MCF 10A (cell line): Measurements from ENCODE around the gene BPIFB3. TPM values are rescaled to one million over a fixed set of nuclear protein-coding genes. Genes with fewer than 3 reads are reported as not detected.

Experiments used
- BruUV-seq: library from RNA; stranded (reverse); fragments of 400-500 nt; replicated peaks from 2 replicates; lab custom pipeline; 2021; lab: Mats Ljungman, UMichigan
- CTCF ChIA-PET: fragments of 300-600 bp; sonication (Branson Sonifier 250); formaldehyde crosslinking; extraction: SDS; loops from one replicate; lab custom pipeline; 2021; ENCODE audit warnings: antibody characterized with exemption, inconsistent platforms; lab: Yijun Ruan, JAX
- POLR2A ChIA-PET: fragments of 300-600, 350-650 bp; sonication (Branson Sonifier 250); formaldehyde crosslinking; extraction: SDS; loops from one replicate; lab custom pipeline; 2020; ENCODE audit warnings: antibody characterized with exemption, inconsistent platforms; lab: Yijun Ruan, JAX
- DNase-seq: peaks from one replicate; pipeline ENCODE4 v3.0.0-alpha.2; 2018; ENCODE audit not compliant: unreplicated experiment
- H3K27ac Mint-ChIP-seq: one replicate; pipeline ENCODE4 v1.8.0; 2022; ENCODE audit warnings: mild to moderate bottlenecking, low read depth, mixed read lengths; ENCODE audit not compliant: unreplicated experiment
- H3K27me3 Mint-ChIP-seq: one replicate; pipeline ENCODE4 v1.8.0; 2022; ENCODE audit warnings: mixed read lengths; ENCODE audit not compliant: insufficient read depth, unreplicated experiment
- H3K36me3 Mint-ChIP-seq: one replicate; pipeline ENCODE4 v1.8.0; 2022; ENCODE audit warnings: mild to moderate bottlenecking, moderate library complexity, mixed read lengths; ENCODE audit not compliant: insufficient read depth, unreplicated experiment
- H3K4me1 Mint-ChIP-seq: one replicate; pipeline ENCODE4 v1.8.0; 2022; ENCODE audit warnings: mixed read lengths; ENCODE audit not compliant: insufficient read depth, unreplicated experiment
- H3K4me3 Mint-ChIP-seq: one replicate; pipeline ENCODE4 v1.8.0; 2022; ENCODE audit warnings: mild to moderate bottlenecking, moderate library complexity, mixed read lengths; ENCODE audit not compliant: unreplicated experiment
- H3K9me3 Mint-ChIP-seq: one replicate; pipeline ENCODE4 v1.8.0; 2022; ENCODE audit warnings: mixed read lengths; ENCODE audit not compliant: unreplicated experiment
- CTCF ChIP-seq: fragments of 200-600 bp; IDR thresholded peaks from one replicate; pipeline ENCODE4 v1.8.0; 2022; ENCODE audit warnings: antibody characterized with exemption, mild to moderate bottlenecking; ENCODE audit not compliant: unreplicated experiment
- intact Hi-C: fragments of 100-400 bp; cut with micrococcal nuclease; formaldehyde crosslinking; loops from 2 replicates; pipeline ENCODE4 v1.14.1; 2022
- total RNA-seq: library from RNA; stranded (reverse); gene quantifications from 2 replicates; pipeline ENCODE4 v1.2.3, GENCODE V29; 2022

Gene BPIFB3
- total RNA-seq, 1 experiment from 2014 or later: not detected

GRCh38 chr20:33026072-33026778 lies 27.5 kb upstream of the BPIFB3 start:
- ChIA-PET CTCF (interaction anchor here (0.6 kb wide), 1 partner anchor 10 kb away, joined by 3 read pairs; no protein-coding TSS in a partner anchor), POLR2A (interaction anchor here (0.7 kb wide), 1 partner anchor 8 kb away, joined by 3 read pairs; no protein-coding TSS in a partner anchor)
- TF ChIP-seq CTCF: no peak

DNA sequence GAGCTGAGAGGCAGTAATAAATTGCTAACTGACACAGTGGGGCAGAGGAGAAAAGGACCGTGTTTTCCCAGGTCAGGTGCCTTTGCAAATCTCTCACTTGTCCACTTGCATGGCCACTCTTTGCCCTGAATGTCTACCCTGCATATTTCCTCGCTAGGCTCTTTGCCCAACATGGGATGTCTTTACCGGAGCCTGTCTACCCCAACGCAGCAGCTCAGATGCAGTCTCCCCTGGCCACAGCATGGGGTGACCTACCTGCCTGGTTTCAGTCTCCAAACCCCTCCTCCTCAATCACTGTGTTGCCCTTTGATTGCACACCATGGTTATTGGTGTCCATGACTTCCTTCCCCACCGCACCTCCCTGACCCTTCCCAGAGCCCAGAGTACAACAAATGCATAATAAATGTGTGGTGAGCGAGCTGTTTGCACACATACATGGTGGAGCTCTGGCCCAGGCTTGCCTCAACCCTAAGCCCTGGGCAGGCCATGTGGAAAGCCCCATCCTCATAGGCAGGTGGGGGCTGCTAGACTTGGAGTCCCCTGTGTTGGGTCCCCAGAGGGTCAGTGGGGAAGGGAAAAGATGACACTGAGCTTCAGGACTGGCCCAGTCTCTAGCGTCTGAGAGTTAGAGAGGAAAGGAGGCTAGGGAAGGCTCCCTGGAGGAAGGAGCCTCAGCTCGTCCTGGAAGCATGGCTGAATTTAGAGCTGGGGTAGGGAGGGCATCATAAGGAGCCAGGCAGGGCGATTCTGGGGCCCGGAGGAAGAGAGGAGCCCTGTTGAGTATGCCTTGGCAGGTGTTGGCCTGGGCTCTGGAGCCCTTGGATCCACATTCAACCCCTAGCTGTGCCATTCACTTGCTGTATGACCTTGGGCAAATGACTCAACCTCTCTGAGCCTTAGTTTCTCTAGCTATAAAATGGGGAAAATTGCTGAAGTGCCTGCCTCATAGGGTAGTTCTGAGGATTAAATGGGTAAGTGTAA lies 26.6 kb upstream of the BPIFB3 start:
- ChIA-PET POLR2A (interaction anchor here (0.7 kb wide), 2 partner anchors 9 to 560 kb away, joined by 3 read pairs; no protein-coding TSS in a partner anchor), CTCF (interaction anchor here (0.6 kb wide), 1 partner anchor 82 kb away, joined by 3 read pairs; no protein-coding TSS in a partner anchor)
- no peak for TF ChIP-seq CTCF
- Mint-ChIP-seq H3K36me3 (no peaks in the 10 kb centered on the region), H3K27ac (no peak overlapping the region), H3K4me1 (no peaks in the 10 kb centered on the region), H3K9me3 (no peaks in the 10 kb centered on the region), H3K27me3 (peaks cover under 1% of the 10 kb centered on the region), H3K4me3 (no peak overlapping the region)
- no TSS peak for BruUV-seq
- no peak for DNase-seq
- intact Hi-C loops: no loop called here

More at GRCh38 chr20:33026072-33026778, 27.5 kb upstream of the BPIFB3 start:
- no peaks in the 10 kb centered on the region for H3K36me3 Mint-ChIP-seq
- H3K27ac Mint-ChIP-seq: no peak overlapping the region
- intact Hi-C loops: no loop called here
- no peaks in the 10 kb centered on the region for H3K4me1 Mint-ChIP-seq
- no peak for DNase-seq
- no TSS peak for BruUV-seq
- H3K4me3 Mint-ChIP-seq: no peak overlapping the region
- H3K9me3 Mint-ChIP-seq: no peaks in the 10 kb centered on the region
- H3K27me3 Mint-ChIP-seq: no peaks in the 10 kb centered on the region

DNA sequence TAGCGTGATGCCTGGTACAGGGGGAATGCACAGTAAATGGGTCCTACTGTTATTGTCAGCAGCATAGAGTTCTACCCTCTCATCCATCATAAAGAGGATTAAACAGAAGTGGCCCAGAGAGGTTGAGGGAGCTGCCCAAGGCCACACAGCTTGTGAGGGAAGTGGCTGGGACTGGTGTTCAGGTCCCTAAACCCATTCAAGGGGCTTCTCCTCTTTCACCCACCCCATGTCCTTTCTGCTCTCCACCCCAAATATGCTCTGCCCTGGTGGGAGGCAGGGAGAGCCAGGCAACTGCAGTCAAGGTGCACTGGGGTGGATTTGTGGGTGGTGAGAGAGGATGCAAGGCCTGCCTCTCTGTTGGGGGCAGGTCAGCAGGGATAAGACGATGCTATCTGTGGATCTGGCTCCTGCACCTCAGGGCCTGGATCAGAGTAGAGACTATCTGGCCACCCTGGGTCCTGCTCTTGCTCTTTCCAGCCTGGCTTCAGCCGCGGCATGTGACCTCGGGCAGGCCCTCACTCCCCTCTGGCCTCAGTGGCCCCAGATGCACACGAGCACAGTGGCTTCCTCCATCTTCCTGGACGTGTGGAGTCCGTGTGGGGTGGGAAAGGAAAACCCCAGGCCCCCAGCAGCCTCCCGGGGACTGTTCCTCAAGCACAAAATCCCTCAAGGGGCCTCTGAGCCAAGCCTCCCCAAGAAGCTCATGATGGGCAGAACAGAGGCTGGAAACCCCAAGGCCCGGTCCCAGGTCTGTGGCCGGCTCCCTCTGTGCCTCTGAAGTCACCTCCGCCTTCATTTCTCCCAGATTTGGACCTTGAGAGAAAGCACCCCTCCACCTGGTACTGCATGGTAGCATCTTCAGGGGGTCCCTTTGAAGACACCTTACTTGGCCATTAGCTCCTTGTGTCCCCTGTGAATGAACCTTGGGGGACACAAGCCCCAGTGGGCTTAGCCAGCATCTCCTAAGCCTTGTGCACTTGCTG lies 25.6 kb upstream of the BPIFB3 start:
- no peaks in the 10 kb centered on the region for H3K4me1 Mint-ChIP-seq
- BruUV-seq: no TSS peak
- intact Hi-C loops: no loop called here
- no peak overlapping the region for H3K4me3 Mint-ChIP-seq
- POLR2A ChIA-PET: interaction anchor here (0.7 kb wide), 2 partner anchors 11 to 561 kb away, joined by 3 read pairs; no protein-coding TSS in a partner anchor
- H3K9me3 Mint-ChIP-seq: no peaks in the 10 kb centered on the region
- peaks cover 10% of the 10 kb centered on the region for H3K27me3 Mint-ChIP-seq
- no peaks in the 10 kb centered on the region for H3K36me3 Mint-ChIP-seq
- CTCF ChIA-PET: interaction anchor here (0.9 kb wide), 1 partner anchor 64 kb away, joined by 4 read pairs; no protein-coding TSS in a partner anchor
- H3K27ac Mint-ChIP-seq: no peak overlapping the region
- no peak for TF ChIP-seq CTCF
- DNase-seq: no peak
